ENCODE results near the gene IGF2R.

The IGF2R gene

DNA sequence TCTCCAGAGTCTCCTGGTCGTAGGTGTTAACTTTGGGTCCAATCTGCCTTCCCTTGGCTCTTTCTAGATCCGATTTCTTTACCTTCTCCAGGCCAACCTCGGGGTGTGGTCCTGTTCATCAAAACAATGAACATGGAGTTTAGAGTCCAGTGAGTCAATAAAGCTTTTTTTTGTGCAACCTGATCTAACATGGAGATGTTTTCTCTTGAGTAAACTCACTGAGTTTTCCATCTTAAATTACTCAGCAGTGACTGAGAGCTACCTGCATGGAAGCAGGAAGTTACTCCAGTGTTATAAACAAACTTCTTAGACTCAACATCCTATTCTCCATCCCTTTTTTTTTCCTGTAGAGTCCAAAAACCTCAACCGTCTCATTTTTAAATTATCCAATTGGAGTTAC, 137.8 kb downstream of the IGF2R start:
- Histone ChIP-seq H3K27ac (ENCODE audit: low read depth, low read length) (no peak overlapping the region), H3K9me3 (ENCODE audit: control insufficient read depth, insufficient read depth, low read length) (no peaks in the 10 kb centered on the region), H4K20me1 (ENCODE audit: control insufficient read depth, insufficient read depth, low read depth, low read length) (no peaks in the 10 kb centered on the region), H3K79me2 (ENCODE audit: control insufficient read depth, low read length) (no peaks in the 10 kb centered on the region), H3K36me3 (ENCODE audit: control insufficient read depth, low read length) (peaks cover 15% of the 10 kb centered on the region), H3K27me3 (ENCODE audit: control insufficient read depth, low read length) (no peaks in the 10 kb centered on the region), H3K9me2 (replicated peaks; ENCODE audit: control insufficient read depth, low read length) (no peaks in the 10 kb centered on the region), H3F3A (ENCODE audit: control insufficient read depth, insufficient read depth) (no peaks in the 10 kb centered on the region), H3K4me3 (ENCODE audit: low read length) (no peak overlapping the region), H3K4me1 (ENCODE audit: control insufficient read depth, low read length) (no peaks in the 10 kb centered on the region), H3K4me2 (ENCODE audit: low read length) (no peak overlapping the region)
- TF ChIP-seq, protein P1, sequence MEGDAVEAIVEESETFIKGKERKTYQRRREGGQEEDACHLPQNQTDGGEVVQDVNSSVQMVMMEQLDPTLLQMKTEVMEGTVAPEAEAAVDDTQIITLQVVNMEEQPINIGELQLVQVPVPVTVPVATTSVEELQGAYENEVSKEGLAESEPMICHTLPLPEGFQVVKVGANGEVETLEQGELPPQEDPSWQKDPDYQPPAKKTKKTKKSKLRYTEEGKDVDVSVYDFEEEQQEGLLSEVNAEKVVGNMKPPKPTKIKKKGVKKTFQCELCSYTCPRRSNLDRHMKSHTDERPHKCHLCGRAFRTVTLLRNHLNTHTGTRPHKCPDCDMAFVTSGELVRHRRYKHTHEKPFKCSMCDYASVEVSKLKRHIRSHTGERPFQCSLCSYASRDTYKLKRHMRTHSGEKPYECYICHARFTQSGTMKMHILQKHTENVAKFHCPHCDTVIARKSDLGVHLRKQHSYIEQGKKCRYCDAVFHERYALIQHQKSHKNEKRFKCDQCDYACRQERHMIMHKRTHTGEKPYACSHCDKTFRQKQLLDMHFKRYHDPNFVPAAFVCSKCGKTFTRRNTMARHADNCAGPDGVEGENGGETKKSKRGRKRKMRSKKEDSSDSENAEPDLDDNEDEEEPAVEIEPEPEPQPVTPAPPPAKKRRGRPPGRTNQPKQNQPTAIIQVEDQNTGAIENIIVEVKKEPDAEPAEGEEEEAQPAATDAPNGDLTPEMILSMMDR (IDR thresholded peaks at IDR 0.05; ENCODE audit: low read depth, low read length, poor library complexity, severe bottlenecking) = no peak

DNA sequence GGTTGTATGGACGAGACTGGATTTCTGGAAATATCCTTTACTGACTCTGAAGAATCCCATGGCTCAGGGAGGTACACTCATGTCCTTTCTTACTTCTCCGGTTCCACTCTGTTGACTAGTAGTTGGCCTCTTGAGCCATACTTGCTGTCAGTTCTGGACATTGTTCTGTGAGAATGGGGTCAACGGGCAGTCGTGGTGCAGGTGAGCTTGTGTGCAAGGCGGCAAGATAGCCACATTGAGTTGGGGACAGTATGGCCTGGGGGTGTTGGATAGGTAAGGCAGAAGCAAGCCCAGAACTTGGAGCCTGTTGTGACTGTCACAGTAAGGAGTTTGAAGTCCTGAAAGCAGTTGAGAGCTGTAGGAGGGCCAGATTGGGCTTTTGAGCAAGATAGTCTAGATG, 139.2 kb downstream of the IGF2R start:
- no peaks in the 10 kb centered on the region for H3K79me2 ChIP-seq (ENCODE audit: control insufficient read depth, low read length)
- H3K27me3 ChIP-seq (ENCODE audit: control insufficient read depth, low read length) = no peaks in the 10 kb centered on the region
- no peaks in the 10 kb centered on the region for H3K4me1 ChIP-seq (ENCODE audit: control insufficient read depth, low read length)
- H3K36me3 ChIP-seq (ENCODE audit: control insufficient read depth, low read length) = peaks cover 15% of the 10 kb centered on the region
- H4K20me1 ChIP-seq (ENCODE audit: control insufficient read depth, insufficient read depth, low read depth, low read length) = no peaks in the 10 kb centered on the region
- no peak overlapping the region for H3K4me2 ChIP-seq (ENCODE audit: low read length)
- no peaks in the 10 kb centered on the region for H3K9me2 ChIP-seq (replicated peaks; ENCODE audit: control insufficient read depth, low read length)
- no peaks in the 10 kb centered on the region for H3F3A ChIP-seq (ENCODE audit: control insufficient read depth, insufficient read depth)
- H3K27ac ChIP-seq (ENCODE audit: low read depth, low read length) = no peak overlapping the region
- H3K9me3 ChIP-seq (ENCODE audit: control insufficient read depth, insufficient read depth, low read length) = no peaks in the 10 kb centered on the region
- TF ChIP-seq EZH2phosphoT487 (IDR thresholded peaks at IDR 0.05; ENCODE audit: borderline replicate concordance, low read length) = no peak
- TF ChIP-seq, protein P1 (IDR thresholded peaks at IDR 0.05; ENCODE audit: low read depth, low read length, poor library complexity, severe bottlenecking) = no peak
- no peak overlapping the region for H3K4me3 ChIP-seq (ENCODE audit: low read length)

DNA sequence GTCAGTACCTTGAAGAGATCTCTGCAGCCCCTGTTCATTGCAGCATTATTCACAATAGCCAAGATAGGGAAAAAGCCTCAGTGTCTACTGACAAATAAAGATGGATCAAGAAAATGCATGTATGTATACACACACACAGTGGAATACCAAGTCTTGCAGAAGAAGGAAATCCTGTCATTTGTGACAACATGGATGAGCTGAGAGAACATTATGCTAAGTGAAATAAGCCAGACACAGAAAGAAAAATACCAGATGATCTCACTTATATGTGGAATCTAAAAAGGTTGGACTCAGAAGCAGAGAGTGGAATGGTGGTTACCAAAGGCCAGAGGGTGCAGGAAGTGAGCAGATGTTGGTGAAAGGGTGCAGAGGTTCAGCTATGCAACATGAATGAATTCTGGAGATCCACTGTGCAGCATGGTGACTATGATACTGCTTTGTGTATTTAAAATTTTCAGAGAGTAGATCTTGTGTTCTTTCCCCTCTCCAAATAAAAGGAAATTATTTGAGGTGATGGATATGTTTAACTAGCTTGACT, 141.8 kb downstream of the IGF2R start:
- Histone ChIP-seq H3K4me3 (ENCODE audit: low read length) (no peak overlapping the region), H4K20me1 (ENCODE audit: control insufficient read depth, insufficient read depth, low read depth, low read length) (no peaks in the 10 kb centered on the region), H3F3A (ENCODE audit: control insufficient read depth, insufficient read depth) (no peaks in the 10 kb centered on the region), H3K9me3 (ENCODE audit: control insufficient read depth, insufficient read depth, low read length) (no peaks in the 10 kb centered on the region; the same call in 1 of the 2 replicates), H3K4me2 (ENCODE audit: low read length) (no peak overlapping the region), H3K4me1 (ENCODE audit: control insufficient read depth, low read length) (no peaks in the 10 kb centered on the region), H3K9me2 (replicated peaks; ENCODE audit: control insufficient read depth, low read length) (no peaks in the 10 kb centered on the region), H3K36me3 (ENCODE audit: control insufficient read depth, low read length) (no peaks in the 10 kb centered on the region), H3K27me3 (ENCODE audit: control insufficient read depth, low read length) (no peaks in the 10 kb centered on the region), H3K79me2 (ENCODE audit: control insufficient read depth, low read length) (no peaks in the 10 kb centered on the region), H3K27ac (ENCODE audit: low read depth, low read length) (no peak overlapping the region)
- TF ChIP-seq EZH2phosphoT487 (IDR thresholded peaks at IDR 0.05; ENCODE audit: borderline replicate concordance, low read length) = no peak
- TF ChIP-seq, protein P1 (IDR thresholded peaks at IDR 0.05; ENCODE audit: low read depth, low read length, poor library complexity, severe bottlenecking) = no peak
